D721Med (cell line): ENCODE results near the gene ARHGEF25.
"Not testable (repeated sequence)": the region's sequence is repeated elsewhere in the genome, so short reads cannot be mapped to it uniquely, and the experiment has no call there.

Experiments
- DNase-seq: peaks from one replicate; pipeline ENCODE4 v3.0.0; 2011; ENCODE audit warnings: low spot score; ENCODE audit not compliant: insufficient read length
- FAIRE-seq: peaks from 2 replicates; lab custom pipeline; 2011; peaks lifted over from hg19 to GRCh38; lab: Jason Lieb, UNC
- CTCF ChIP-seq: IDR thresholded peaks from 2 replicates; pipeline ENCODE4 v1.5.1; 2012; ENCODE audit warnings: mild to moderate bottlenecking, control low read depth; ENCODE audit not compliant: insufficient read depth; ENCODE audit errors: missing control alignments

ARHGEF25 gene

GRCh38 chr12:57586128-57586527 is 25.1 kb upstream of the ARHGEF25 start:
- DNase-seq (no peak), FAIRE-seq (no peak)

GRCh38 chr12:57586832-57587429 is 24.3 kb upstream of the ARHGEF25 start:
- FAIRE-seq, result no peak
- TF ChIP-seq CTCF, result no peak
- no peak for DNase-seq

More at GRCh38 chr12:57586128-57586527, 25.1 kb upstream of the ARHGEF25 start:
- TF ChIP-seq CTCF, result no peak

GRCh38 chr12:57588951-57589610 is 22.2 kb upstream of the ARHGEF25 start:
- not testable (repeated sequence) for DNase-seq, FAIRE-seq

GRCh38 chr12:57590479-57590863 is 20.8 kb upstream of the ARHGEF25 start:
- TF ChIP-seq CTCF, result no peak
- DNase-seq (no peak), FAIRE-seq (no peak)

GRCh38 chr12:57590864-57591781 is 20.1 kb upstream of the ARHGEF25 start, which contains the start of gene PIP4K2C:
PIP4K2C (plus strand) TSS chr12:57591192; CDS start chr12:57591290, 98 bp downstream.
- FAIRE-seq (no peak), DNase-seq (peak; percentile 80)
- no peak for TF ChIP-seq CTCF

- FAIRE-seq (no peak), DNase-seq (no peak)
- TF ChIP-seq CTCF, result no peak
Observed at GRCh38 chr12:57591782-57592325, 19.4 kb upstream of the ARHGEF25 start.

- DNase-seq (no peak), FAIRE-seq (no peak)
- no peak for TF ChIP-seq CTCF
Observed at GRCh38 chr12:57592551-57593165, 18.6 kb upstream of the ARHGEF25 start.
